HG02852 (cell line): ENCODE data around the gene BDP1.
"Not testable (repeated sequence)": the region's sequence is repeated elsewhere in the genome, so short reads cannot be mapped to it uniquely, and the experiment has no call there.

Experiments
- ATAC-seq: cut with Tn5 transposase; IDR thresholded peaks from one replicate; pipeline ENCODE4 v1.9.1; 2021; ENCODE audit warnings: mild to moderate bottlenecking, moderate library complexity; ENCODE audit not compliant: unreplicated experiment

The BDP1 gene

DNA sequence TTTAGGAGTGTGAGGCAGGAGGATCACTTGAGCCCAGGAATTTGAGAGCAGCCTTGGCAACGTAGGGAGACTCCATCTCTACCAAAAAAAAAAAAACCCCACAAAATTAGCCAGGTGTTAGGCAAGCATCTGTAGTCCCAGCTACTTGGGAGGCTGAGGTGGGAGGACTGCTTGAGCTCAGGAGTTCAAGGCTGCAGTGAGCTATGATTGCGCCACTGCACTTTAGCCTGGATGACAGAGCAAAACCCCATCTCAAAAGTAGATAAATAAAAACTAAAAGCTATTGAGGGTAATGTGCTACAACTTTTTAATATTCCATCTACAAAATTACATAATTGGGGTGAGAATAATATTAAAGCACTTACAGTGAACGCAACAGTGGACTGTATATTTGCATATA lies 5.9 kb downstream of the BDP1 start:
- no peak for ATAC-seq

DNA sequence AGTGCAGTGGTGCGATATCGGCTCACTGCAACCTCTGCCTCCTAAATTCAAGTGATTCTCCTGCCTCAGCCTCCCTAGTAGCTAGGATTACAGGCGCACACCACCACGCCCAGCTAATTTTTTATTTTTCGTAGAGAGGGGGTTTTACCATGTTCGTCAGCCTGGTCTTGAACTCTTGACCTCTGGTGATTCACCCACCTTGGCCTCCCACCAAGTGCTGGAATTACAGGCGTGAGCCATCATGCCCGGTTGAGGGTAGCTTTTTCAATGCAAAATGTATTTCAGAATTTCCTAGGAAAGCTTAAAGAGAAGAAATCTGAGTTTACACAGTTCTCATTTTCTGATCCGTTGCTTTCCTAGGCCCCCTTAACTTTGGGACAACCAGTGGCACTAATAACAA lies 15.7 kb downstream of the BDP1 start:
- no peak for ATAC-seq

DNA sequence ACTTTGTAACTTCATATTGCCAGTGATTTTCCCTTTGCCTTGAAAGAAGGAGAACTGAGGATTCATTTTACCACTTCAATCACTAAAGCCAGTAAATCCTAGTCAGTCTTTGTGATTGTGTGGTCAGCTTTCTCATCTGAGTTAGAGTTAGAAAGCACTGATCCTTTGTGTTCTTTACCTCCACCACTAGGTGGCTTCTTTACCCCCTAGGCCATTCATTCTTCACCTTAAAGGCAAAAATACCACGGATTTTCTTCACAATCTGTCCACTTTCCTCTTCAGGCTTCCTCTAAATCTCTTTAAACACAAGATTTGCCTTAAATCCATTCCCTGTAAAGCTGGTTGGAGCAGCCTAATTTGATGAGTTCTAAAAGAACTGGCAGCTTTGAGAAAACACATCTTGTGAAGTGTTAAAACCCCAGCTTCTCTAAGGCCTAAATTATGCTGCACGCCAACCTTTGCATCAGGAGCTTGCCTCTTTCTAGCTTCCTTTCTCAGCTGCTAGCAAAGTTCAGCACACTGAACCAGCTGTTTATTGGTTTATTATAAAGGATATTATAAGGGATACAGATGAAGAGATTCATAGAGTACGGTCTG lies 20.4 kb downstream of the BDP1 start:
- no peak for ATAC-seq

DNA sequence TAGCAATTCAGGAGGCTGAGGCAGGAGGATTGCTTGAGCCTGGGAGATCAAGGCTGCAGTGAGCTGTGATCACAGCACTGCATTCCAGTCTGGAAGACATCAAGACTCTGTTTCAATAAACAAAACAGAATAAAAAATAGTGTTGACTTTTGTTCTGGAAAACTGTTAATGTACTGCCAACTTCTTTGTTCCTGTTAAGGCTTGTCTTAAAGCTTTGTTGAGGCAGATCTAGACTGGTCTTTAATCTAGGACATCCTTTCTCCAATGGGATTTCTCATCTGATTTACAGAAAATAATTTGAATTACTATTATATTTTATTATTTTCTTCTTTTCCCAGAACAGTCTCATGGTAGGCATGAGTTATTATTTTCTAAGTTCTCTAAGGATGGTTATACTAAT lies 26.0 kb downstream of the BDP1 start:
- no peak for ATAC-seq

DNA sequence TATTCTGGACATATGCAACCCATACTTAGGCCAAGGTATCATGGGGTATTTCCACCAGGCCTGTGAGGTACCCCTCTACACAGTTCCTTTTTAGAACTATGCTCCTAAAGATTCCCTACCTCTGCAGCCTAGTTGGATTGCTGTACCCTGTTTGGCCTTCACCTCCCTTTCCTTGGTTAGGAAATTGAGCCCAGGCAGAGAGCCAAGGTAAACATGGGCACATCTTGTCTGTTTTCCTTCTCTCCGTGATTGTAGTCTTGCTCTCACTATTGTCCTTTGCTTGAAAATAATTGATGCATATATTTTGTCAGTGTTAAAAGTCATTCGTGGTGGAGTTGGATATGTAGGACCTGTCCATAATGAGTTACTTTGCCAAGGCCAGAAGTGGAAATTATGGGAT lies 26.7 kb downstream of the BDP1 start:
- no peak for ATAC-seq

DNA sequence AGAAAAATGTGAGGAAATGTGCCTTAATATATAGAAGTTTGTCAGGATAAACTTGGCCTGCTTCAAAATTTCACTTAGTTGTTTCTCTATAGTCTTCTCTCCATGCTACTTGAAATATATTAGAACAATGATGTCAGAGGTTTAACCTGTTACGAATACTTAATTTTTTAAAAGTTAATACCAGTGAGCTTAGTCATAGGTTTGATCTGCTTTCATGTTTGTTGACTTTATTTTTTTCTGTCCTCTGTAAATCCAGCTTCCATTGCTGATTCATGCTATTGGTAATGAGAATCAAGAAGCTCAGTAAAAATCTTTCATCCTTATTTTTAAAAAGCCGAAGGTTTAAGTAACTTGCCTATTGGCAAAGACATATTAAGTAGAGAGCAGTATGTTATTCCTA lies 27.9 kb downstream of the BDP1 start:
- ATAC-seq: no peak

DNA sequence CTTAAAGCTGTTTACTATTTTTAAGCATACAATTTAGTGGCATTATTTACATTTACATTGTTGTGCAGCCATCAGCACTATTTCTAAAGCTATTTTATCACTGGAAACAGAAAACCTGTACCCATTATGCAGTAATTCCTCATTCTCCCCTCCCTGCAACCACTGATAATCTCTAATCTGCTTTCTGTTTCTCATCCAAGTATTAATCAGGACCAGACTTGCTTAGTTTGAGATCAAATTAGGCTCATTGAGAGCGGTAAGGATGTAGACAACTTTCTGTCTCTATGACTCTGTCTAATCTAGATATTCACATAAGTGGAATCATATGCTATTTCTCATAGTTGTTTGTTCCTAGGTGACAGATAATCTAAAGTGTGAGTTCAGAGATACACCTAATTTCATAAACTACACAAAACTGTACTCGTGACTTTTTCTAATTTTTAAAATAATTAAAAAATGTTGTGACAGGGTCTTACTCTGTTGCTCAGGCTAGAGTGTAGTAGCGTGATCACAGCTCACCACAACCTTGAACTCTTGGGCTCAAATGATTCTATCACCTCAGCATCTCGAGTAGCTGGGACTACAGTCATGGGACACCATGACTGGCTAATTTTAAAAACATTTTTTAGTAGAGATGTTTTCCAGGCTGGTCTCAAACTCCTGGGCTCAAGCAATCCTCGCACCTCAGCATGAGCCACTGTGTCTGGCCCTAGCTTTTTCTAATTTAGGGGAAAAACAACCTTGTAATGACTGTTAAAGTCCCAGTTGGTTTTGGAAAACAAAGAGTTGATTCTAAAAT lies 37.6 kb downstream of the BDP1 start:
- no peak for ATAC-seq

DNA sequence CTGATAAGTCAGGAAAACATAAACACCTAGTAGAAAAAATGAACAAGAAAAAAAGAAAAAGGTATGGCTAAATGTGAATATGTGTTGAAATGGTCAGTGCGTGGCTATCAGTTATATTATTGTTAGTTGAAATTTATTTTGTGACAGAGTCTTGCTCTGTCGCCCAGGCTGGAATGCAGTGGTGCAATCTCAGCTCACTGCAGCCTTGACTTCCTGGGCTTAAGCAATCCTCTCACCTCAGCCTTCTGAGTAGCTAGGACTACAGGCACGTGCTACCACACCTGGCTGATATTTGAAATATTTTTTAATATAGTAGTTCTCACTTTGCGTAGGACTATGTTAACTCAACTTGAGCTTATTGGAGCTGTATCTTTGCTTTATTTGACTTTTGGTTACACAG lies 38.8 kb downstream of the BDP1 start:
- not testable (repeated sequence) for ATAC-seq

DNA sequence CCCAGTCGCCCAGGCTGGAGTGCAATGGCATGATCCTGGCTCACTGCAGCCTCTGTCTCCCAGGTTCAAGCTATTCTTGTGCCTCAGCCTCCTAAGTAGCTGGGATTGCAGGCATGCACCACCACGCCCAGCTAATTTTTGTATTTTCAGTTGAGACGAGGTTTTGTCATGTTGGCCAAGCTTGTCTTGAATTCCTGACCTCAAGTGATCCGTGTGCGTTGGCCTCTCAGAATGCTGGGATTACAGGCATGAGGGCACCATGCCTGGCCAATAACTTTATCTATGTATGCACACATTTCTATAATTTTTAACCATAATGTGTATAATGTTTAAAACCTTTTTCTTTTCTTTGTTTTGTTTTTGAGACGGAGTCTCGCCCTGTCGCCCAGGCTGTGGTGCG lies 43.3 kb downstream of the BDP1 start:
- not testable (repeated sequence) for ATAC-seq

DNA sequence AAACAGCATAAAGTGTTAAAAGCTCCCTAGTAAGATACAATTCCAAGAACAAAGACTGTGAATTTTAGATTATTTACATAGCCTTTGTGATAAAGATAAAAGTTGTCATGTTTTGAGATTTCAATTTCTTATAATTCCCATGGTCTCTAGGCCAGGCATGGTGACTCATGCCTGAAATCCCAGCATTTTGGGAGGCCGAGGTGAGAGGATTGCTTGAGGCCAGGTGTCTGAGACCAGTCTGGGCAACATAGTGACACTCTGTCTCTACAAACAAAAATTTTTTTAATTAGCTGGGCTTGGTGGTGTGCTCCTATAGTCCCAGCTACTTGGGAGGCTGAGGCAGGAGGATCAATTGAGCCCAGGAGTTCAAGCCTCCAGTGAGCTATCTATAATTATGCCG lies 48.1 kb downstream of the BDP1 start:
- no peak for ATAC-seq

DNA sequence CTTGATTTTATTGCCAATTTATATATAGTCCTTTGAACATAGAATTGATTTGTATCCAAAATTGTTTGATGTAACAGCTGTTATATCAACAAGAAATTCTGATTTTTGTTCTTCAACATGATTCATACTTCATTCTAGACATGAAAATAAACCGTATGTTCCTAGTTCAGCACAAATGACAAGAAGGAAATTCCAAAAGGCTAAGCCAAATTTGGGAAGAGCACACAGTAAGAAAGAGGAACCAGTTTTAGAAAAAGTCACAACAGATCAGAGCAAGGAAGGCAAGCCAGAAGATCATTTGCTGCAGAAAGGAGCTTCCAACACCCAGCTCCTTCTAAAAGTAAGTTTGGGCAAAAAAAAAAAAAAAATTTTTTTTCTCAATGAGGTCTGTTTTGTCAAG lies 66.7 kb downstream of the BDP1 start:
- no peak for ATAC-seq

DNA sequence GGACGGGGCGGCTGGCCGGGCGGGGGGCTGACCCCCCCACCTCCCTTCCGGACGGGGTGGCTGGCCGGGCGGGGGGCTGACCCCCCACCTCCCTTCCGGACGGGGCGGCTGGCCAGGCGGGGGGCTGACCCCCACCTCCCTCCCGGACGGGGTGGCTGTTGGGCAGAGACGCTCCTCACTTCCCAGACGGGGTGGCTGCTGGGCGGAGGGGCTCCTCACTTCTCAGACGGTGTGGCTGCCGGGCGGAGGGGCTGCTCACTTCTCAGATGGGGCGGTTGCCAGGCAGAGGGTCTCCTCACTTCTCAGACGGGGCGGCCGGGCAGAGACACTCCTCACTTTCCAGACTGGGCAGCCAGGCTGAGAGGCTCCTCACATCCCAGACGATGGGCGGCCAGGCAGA lies 70.2 kb downstream of the BDP1 start:
- ATAC-seq: not testable (repeated sequence)

DNA sequence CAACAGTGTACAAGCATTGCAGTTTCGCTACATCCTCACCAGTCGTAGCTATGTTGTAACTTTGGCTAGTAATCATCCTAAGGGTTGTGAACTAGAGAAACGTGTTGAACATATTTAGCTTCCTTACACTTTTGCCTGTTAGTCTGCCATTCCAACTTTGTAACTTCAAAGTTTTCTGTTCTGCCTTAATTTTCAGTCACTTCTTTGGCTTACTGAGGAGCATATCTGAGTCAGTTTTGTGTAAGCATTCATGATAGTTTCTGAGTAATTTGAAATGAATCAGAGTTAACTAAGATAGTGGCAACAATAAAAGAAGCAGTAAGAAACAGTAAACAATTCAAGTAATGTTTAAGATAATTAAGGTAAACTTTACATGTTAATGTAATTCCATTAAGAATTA lies 72.8 kb downstream of the BDP1 start:
- no peak for ATAC-seq

DNA sequence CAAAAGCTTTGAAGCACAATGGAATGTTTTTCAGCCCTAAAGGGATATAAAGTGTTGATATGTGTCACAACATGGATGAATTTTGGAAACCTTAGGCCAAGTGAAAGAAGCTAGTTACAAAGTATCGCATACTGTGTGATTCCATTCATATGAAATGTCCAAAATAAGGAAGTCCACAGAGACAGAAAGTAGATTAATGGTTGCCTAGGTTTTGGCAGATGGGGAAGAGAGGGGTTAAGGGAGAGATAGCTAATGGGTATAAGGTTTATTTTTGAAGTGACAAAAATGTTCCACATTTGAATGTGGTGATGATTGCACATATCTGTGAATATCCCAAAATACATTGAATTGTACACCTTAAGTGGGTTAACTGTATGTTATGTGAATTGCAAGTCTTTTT lies 74.2 kb downstream of the BDP1 start:
- ATAC-seq: no peak

DNA sequence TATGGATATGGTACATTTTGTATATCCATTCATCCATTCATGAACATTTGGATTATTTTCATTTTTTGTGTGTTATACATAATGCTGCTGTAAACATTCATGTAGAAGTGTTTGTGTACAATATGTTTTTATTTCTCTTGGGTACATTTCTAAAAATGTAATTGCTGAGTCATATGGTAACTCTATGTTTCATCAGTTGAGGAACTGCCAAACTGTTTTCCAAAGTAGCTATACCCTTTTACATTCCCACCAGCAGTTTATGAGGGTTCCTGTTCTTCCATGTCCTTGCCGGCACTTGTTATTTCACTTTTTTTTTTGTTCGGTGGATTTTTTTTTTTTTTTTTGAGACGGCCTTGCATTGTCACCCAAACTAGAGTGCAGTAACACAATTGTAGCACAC lies 77.7 kb downstream of the BDP1 start:
- ATAC-seq: no peak

DNA sequence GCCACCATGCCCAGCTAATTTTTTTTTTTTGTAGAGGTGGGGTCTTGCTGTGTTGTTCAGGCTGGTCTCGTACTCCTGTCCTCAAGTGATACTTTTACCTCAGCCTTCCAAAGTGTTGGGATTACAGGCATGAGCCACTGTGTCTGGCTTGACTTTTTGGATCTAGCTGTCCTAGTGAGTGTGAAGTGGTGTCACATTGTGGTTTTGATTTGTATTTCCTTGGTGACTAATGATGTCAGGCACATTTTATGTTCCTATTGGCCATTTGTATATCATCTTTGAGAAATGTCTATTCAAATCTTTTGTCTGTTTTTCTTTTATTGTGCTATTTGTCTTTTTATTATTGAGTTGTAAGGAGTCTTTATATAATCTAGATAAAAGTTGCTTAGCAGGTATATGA lies 78.2 kb downstream of the BDP1 start:
- no peak for ATAC-seq

DNA sequence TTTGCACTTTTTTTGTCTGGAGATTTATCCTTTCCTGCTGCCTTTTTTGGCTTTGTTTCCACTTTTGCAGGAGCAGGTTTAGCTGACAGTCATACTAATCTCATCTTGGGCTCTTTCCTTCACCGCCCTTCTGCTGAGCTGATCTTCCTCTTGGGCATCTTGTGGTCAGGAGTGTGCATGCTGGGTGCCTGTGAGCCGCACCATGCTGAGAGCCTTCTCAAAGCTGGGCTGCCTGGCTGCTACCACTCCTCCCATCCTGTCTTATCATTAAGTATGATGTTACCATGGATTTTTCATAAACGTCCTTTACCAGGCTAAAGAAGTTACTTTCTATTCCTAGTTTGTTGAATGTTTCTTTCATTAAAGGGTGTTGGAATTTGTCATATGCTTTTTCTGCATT lies 82.2 kb downstream of the BDP1 start:
- no peak for ATAC-seq

DNA sequence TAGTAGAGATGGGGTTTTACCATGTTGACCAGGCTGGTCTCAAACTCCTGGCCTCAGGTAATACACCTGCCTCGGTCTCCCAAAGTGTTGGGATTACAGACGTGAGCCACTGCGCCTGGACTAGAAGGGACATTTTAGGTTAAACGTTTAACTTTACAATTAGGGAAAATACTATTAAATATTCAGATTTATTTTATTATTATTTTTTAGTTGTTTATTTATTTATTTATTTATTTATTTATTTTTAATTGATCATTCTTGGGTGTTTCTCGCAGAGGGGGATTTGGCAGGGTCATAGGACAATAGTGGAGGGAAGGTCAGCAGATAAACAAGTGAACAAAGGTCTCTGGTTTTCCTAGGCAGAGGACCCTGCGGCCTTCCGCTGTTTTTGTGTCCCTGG lies 95.4 kb downstream of the BDP1 start:
- not testable (repeated sequence) for ATAC-seq

DNA sequence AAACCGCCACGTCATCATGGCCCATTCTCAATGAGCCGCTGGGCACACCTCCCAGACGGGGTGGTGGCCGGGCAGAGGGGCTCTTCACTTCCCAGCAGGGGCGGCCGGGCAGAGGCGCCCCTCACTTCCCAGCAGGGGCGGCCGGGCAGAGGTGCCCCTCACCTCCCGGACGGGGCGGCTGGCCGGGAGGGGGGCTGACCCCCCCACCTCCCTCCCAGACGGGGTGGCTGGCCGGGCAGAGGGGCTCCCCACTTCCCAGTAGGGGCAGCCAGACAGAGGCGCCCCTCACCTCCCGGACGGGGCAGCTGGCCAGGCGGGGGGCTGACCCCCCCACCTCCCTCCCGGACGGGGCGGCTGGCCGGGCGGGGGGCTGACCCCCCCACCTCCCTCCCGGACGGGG lies 96.1 kb downstream of the BDP1 start:
- not testable (repeated sequence) for ATAC-seq

DNA sequence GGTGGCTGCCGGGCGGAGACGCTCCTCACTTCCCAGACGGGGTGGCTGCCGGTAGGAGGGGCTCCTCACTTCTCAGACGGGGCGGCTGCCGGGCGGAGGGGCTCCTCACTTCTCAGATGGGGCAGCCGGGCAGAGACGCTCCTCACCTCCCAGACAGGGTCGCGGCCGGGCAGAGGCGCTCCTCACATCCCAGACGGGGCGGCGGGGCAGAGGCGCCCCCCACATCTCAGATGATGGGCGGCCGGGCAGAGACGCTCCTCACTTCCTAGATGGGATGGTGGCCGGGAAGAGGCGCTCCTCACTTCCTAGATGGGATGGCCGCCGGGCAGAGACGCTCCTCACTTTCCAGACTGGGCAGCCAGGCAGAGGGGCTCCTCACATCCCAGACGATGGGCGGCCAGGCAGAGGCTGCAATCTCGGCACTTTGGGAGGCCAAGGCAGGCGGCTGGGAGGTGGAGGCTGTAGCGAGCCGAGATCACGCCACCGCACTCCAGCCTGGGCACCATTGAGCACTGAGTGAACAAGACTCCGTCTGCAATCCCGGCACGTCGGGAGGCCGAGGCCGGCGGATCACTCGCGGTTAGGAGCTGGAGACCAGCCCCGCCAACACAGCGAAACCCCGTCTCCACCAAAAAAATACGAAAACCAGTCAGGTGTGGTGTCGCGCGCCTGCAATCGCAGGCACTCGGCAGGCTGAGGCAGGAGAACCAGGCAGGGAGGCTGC lies 96.7 kb downstream of the BDP1 start:
- not testable (repeated sequence) for ATAC-seq

DNA sequence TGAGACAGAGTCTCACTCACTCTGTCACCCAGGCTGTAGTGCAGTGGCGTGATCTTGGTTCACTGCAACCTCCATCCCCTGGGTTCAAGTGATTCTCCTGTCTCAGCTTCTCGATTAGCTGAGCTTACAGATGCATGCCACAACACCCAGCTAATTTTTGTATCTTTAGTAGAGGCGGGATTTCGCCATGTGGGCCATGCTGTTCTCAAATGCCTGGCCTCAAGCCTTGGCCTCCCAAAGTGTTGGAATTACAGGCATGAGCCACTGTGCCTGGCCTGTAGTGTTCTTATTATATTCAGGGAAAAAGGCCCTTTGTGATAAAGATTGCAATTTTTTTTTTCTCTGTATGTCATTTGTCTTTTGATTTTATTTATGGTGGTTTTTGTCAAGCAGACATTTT lies 107.7 kb downstream of the BDP1 start:
- no peak for ATAC-seq

DNA sequence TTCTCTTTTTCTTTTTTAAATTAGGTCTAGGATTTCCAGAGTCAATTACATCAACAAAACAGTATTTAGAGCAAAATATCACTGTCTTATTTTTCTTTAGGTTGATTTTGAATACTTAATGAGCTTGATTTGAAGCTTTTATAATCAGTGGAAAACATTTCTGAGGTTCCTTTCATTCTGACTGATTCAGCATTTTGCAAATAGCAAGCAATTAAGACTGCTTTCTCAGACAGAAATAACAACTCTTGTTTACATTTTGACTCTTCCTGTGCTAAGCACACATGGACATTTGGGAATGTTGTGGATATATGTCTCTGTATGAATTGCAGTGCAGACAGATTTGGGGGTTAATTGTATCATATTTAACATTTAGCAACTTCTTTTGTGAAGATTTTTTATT lies 109.4 kb downstream of the BDP1 start:
- ATAC-seq: no peak
